Parathyroid adenoma (tissue), 2 donors: Measurements from ENCODE around the gene HSPBP1.

Experiments used
- H2AFZ ChIP-seq: fragments of 300-600 bp; sonication (generic); one replicate; pipeline ENCODE4 v1.7.0; 2017; ENCODE audit warnings: antibody characterized with exemption, mild to moderate bottlenecking
- H3K27ac ChIP-seq: fragments of 300-600 bp; sonication (generic); one replicate; pipeline ENCODE4 v1.7.0; 2017
- H3K27me3 ChIP-seq: fragments of 300-600 bp; sonication (generic); one replicate; pipeline ENCODE4 v1.7.0; 2017; ENCODE audit warnings: low read length; ENCODE audit not compliant: control insufficient read depth, insufficient read depth
- H3K36me3 ChIP-seq: fragments of 300-600 bp; sonication (generic); one replicate; pipeline ENCODE4 v1.7.0; 2017; ENCODE audit warnings: low read length; ENCODE audit not compliant: control insufficient read depth, insufficient read depth
- H3K4me1 ChIP-seq: fragments of 300-600 bp; sonication (generic); one replicate; pipeline ENCODE4 v1.7.0; 2017; ENCODE audit warnings: control low read depth
- H3K4me2 ChIP-seq: fragments of 300-600 bp; sonication (generic); one replicate; pipeline ENCODE4 v1.7.0; 2017; ENCODE audit warnings: low read length
- H3K4me3 ChIP-seq: fragments of 300-600 bp; sonication (generic); one replicate; pipeline ENCODE4 v1.7.0; 2017; ENCODE audit warnings: low read depth, low read length
- H3K79me2 ChIP-seq: fragments of 300-600 bp; sonication (generic); one replicate; pipeline ENCODE4 v1.7.0; 2017; ENCODE audit warnings: control low read depth
- H3K9ac ChIP-seq: fragments of 300-600 bp; sonication (generic); one replicate; pipeline ENCODE4 v1.7.0; 2017; ENCODE audit warnings: mild to moderate bottlenecking
- H3K9me3 ChIP-seq: fragments of 300-600 bp; sonication (generic); one replicate; pipeline ENCODE4 v1.7.0; 2017; ENCODE audit warnings: low read length; ENCODE audit not compliant: control insufficient read depth
- TF ChIP-seq, protein P1 (sequence below): fragments of 300-600 bp; sonication (generic); IDR thresholded peaks from one replicate; pipeline ENCODE4 v1.7.0; 2017; ENCODE audit warnings: antibody characterized with exemption, mild to moderate bottlenecking
- donor health status: primary hyperparathyroidism.

Gene HSPBP1

DNA sequence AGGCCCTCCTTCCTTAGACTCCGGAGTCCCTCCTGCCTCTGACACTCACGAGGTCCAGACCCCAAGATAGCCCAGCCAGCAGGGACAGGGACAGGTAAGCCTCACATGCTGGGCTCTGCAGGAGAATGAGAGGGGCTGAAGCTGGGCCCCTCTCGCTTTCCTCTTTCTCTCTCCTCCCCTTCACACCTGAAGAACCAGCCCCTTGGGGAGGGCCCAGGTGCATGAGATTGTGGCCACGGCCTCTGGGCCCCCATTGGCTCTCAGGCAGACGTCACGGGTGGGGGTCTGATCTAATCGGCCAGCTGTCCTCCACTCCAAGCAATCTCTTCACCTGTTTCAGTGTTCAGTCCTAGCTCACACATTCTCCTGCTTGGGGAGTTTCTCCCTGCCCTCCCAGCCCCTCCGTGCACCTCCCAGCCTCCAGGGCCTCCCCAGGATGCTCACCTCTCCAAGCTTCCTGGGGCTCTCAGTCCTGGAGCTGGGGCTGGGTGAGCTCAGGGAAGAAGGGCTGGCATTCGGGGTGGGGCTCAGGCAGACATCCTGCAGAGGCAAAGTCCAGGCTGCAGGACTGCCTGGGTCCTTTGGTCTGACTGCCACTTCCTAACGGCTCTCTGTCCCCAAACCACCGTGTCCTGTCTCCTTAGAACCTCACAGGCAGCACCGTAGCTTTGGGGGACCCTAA, 42.4 kb upstream of the HSPBP1 start:
- Histone ChIP-seq H3K27me3 (no peaks in the 10 kb centered on the region), H3K4me2 (no peak overlapping the region), H3K9ac (no peak overlapping the region), H3K79me2 (no peaks in the 10 kb centered on the region), H3K4me1 (no peaks in the 10 kb centered on the region), H3K27ac (no peak overlapping the region), H2AFZ (no peak overlapping the region), H3K36me3 (no peaks in the 10 kb centered on the region), H3K9me3 (no peaks in the 10 kb centered on the region), H3K4me3 (no peak overlapping the region)
- TF ChIP-seq, protein P1, sequence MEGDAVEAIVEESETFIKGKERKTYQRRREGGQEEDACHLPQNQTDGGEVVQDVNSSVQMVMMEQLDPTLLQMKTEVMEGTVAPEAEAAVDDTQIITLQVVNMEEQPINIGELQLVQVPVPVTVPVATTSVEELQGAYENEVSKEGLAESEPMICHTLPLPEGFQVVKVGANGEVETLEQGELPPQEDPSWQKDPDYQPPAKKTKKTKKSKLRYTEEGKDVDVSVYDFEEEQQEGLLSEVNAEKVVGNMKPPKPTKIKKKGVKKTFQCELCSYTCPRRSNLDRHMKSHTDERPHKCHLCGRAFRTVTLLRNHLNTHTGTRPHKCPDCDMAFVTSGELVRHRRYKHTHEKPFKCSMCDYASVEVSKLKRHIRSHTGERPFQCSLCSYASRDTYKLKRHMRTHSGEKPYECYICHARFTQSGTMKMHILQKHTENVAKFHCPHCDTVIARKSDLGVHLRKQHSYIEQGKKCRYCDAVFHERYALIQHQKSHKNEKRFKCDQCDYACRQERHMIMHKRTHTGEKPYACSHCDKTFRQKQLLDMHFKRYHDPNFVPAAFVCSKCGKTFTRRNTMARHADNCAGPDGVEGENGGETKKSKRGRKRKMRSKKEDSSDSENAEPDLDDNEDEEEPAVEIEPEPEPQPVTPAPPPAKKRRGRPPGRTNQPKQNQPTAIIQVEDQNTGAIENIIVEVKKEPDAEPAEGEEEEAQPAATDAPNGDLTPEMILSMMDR = no peak

DNA sequence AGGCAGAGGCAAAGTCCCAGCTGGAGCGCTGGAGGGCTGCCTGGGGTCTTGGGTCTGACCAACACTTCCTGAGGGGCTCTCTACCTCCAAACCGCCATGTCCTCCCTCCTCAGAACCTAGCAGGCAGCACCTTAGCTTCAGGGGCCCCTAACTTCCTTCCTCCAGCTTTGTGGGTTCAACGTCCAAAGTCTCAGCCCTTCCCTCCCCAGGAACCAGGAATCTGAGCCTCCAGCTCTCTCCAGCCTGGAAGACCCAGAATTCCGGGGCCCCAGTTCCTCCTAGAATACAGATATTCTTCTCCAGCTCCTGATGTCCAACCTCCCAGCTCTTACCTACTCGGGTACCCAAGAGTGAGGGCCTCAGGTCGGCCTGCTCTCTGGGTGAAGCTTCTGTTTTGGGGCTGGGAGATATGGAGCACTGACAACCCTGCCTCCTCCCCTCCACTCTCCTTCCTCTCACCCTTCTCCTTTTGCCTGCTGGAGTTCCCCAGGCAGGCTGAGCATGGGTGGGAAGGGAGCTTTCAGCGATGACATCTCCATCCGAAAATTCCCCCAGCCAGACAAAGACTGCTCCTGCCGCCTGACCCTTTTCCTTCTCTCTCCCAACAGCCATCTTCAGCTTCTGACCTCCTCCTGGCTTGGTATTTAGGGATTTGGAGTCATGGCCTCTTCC, 41.7 kb upstream of the HSPBP1 start:
- Histone ChIP-seq H3K9me3 (no peaks in the 10 kb centered on the region), H3K79me2 (no peaks in the 10 kb centered on the region), H3K9ac (no peak overlapping the region), H3K36me3 (no peaks in the 10 kb centered on the region), H3K4me3 (no peak overlapping the region), H3K27me3 (no peaks in the 10 kb centered on the region), H3K4me2 (no peak overlapping the region), H2AFZ (no peak overlapping the region), H3K4me1 (no peaks in the 10 kb centered on the region), H3K27ac (no peak overlapping the region)
- TF ChIP-seq, protein P1 = no peak

DNA sequence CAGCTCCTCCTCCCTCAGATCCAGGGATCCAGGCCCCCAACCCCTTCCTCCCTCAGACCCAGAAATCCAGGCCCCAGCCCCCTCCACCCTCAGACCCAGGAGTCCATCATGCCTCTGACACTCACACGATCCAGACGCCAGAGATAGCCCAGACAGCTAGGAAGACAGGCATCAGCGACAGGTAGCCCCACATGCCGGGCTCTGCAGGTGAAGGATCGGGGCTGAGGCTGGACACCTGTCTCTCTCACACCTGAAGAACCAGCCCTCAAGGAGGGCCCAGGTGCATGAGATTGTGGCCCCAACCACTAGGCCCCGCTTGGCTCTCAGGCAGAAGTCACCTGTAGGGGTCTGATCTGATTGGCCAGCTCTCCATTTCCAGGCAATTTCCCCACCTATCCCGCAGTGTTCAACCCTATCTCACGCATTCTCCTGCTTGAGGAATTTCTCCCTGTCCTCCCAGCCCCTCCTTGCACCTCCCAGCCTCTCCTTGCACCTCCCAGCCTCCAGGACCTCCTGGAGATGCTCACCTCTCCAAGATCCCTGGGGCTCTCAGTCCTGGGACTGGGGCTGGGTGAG, 41.0 kb upstream of the HSPBP1 start:
- Histone ChIP-seq H3K36me3 (no peaks in the 10 kb centered on the region), H3K9ac (no peak overlapping the region), H3K9me3 (no peaks in the 10 kb centered on the region), H3K4me3 (no peak overlapping the region), H3K79me2 (no peaks in the 10 kb centered on the region), H3K27ac (no peak overlapping the region), H3K4me2 (no peak overlapping the region), H3K4me1 (no peaks in the 10 kb centered on the region), H3K27me3 (no peaks in the 10 kb centered on the region), H2AFZ (no peak overlapping the region)
- TF ChIP-seq, protein P1 = no peak

DNA sequence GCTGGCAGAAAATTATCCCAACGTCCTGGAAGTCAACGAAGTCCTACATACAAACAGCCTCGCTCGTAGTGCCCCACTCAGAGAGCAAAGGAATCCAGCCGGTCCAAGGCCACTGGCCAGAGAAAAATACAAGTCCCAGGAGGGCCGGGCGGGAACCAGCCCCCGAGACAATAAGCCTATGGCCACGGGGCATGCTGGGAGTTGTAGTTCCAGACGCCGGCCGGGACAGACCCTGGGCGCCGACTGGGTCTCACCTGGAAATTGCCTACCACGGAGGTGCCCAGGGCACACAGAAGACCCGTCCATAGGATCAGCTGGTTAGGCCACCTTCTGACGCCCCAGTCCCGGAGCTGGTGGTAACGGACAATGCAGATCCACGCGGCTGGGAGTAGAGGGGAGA, 39.9 kb upstream of the HSPBP1 start:
- H3K36me3 ChIP-seq = no peaks in the 10 kb centered on the region
- no peak overlapping the region for H3K9ac ChIP-seq
- H3K4me1 ChIP-seq = no peaks in the 10 kb centered on the region
- no peaks in the 10 kb centered on the region for H3K79me2 ChIP-seq
- H3K27me3 ChIP-seq = no peaks in the 10 kb centered on the region
- no peak overlapping the region for H2AFZ ChIP-seq
- no peak overlapping the region for H3K4me3 ChIP-seq
- no peak overlapping the region for H3K27ac ChIP-seq
- H3K4me2 ChIP-seq = no peak overlapping the region
- H3K9me3 ChIP-seq = no peaks in the 10 kb centered on the region
- TF ChIP-seq, protein P1 = no peak
